Measurements from ENCODE around the gene MLLT3. TPM values are rescaled to one million over a fixed set of nuclear protein-coding genes. Genes with fewer than 3 reads are reported as not detected.
A peak's percentile ranks its signal among the peaks of the same experiment; 100 is the strongest.

MLLT3 gene
- total and polyA plus RNA-seq, 2 of the 13 experiments (the other 11 are each of a cell fraction or from before 2014, with no cell fraction given), result 12.3 to 12.6 TPM

GRCh38 chr9:20623021-20623747 is 885 bp upstream of the MLLT3 start (continued):
- TF ChIP-seq, protein P1, sequence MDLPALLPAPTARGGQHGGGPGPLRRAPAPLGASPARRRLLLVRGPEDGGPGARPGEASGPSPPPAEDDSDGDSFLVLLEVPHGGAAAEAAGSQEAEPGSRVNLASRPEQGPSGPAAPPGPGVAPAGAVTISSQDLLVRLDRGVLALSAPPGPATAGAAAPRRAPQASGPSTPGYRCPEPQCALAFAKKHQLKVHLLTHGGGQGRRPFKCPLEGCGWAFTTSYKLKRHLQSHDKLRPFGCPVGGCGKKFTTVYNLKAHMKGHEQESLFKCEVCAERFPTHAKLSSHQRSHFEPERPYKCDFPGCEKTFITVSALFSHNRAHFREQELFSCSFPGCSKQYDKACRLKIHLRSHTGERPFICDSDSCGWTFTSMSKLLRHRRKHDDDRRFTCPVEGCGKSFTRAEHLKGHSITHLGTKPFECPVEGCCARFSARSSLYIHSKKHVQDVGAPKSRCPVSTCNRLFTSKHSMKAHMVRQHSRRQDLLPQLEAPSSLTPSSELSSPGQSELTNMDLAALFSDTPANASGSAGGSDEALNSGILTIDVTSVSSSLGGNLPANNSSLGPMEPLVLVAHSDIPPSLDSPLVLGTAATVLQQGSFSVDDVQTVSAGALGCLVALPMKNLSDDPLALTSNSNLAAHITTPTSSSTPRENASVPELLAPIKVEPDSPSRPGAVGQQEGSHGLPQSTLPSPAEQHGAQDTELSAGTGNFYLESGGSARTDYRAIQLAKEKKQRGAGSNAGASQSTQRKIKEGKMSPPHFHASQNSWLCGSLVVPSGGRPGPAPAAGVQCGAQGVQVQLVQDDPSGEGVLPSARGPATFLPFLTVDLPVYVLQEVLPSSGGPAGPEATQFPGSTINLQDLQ (CRISPR knock-in tag; IDR thresholded peaks at IDR 0.05), result no peak
- TF ChIP-seq ZBTB20 (CRISPR knock-in tag; IDR thresholded peaks at IDR 0.05; ENCODE audit: borderline replicate concordance, low read depth), result no peak
- no peak for TF ChIP-seq ZMYM2 (CRISPR knock-in tag; IDR thresholded peaks at IDR 0.05)

- intact Hi-C loops (cut with micrococcal nuclease; ENCODE audit: unreplicated experiment), result loop anchor here (2.0 to 5.0 kb wide), 5 partner anchors 69 to 694 kb away; no protein-coding TSS in a partner anchor
- ChIA-PET POLR2A (interaction anchor here (0.8 to 2.4 kb wide), 7 partner anchors 10 to 320 kb away, joined by 3 to 30 read pairs (median 6); partner anchors contain the start of gene FOCAD), CTCF (ENCODE audit: low intra/inter-chr PET ratio, low total read pairs) (no interaction called here)
- H3K79me2 ChIP-seq (ENCODE audit: insufficient read depth, low read length), result peaks cover 10% of the 10 kb centered on the region
- in situ Hi-C loops (cut with HindIII; ENCODE audit: extremely low pct_ligation_motif_present, low pct_unique_long_range_greater_than_20kb), result loop anchor here (5.0 to 25.0 kb wide), 4 partner anchors 57 to 491 kb away; no protein-coding TSS in a partner anchor
- H3K9me3 ChIP-seq (ENCODE audit: low read length), result no peaks in the 10 kb centered on the region
- peak overlapping the region; percentile 97 for H3K4me2 ChIP-seq (ENCODE audit: low read depth, low read length)
- FAIRE-seq (no peak), ATAC-seq (peak; percentile 60), DNase-seq (ENCODE audit: low spot score) (peak; percentile 20)
- no peak overlapping the region for H2AFZ ChIP-seq (ENCODE audit: low read length)
- WGBS (ENCODE audit: low lambda C conversion rate), result 0% methylated on average over 20 of the region's 82 CpGs
- peaks cover 0 to 24% of the 10 kb centered on the region in 2 experiments; a peak in 2 of 5 replicates for H3K27me3 ChIP-seq (ENCODE audit: control insufficient read depth in 1 of 2, insufficient read depth in 2 of 2, low read length in 2 of 2)
- H4K20me1 ChIP-seq (ENCODE audit: insufficient read depth, low read length), result no peaks in the 10 kb centered on the region
- TSS peak; percentile 12 for BruUV-seq (replicated peaks)
- peak overlapping the region; percentile 81 to 88 (median 85) for H3K4me3 ChIP-seq (replicated peaks in 1 of 3; ENCODE audit: insufficient read depth in 1 of 3, low read depth in 2 of 3, low read length in 3 of 3)
- peaks cover 26% of the 10 kb centered on the region for H3K4me1 ChIP-seq (ENCODE audit: insufficient read depth, low read length)
- peak overlapping the region; percentile 60 for H3K27ac ChIP-seq (ENCODE audit: extremely low read length, insufficient read depth, low read length)
- peak overlapping the region; percentile 66 for H3K9ac ChIP-seq (ENCODE audit: insufficient read depth, low read depth, low read length)
- no peaks in the 10 kb centered on the region for H3K36me3 ChIP-seq (replicated peaks in 1 of 2; ENCODE audit: control insufficient read depth in 1 of 2, insufficient read depth in 2 of 2, low read length in 2 of 2)
- TF ChIP-seq ZNF430 (CRISPR knock-in tag; IDR thresholded peaks at IDR 0.05) (no peak; the same call in 1 of the 2 replicates), ZNF790 (CRISPR knock-in tag; IDR thresholded peaks at IDR 0.05; ENCODE audit: borderline replicate concordance) (0 out of 2 replicates have a peak, but pooled peaks have one; percentile 50), TBP (CRISPR knock-in tag; IDR thresholded peaks at IDR 0.05) (no peak), IRX3 (CRISPR knock-in tag; IDR thresholded peaks at IDR 0.05; ENCODE audit: borderline replicate concordance, low read depth) (no peak), PCBP1 (IDR thresholded peaks at IDR 0.05; ENCODE audit: borderline replicate concordance, low read depth, low read length) (peak; percentile 85; the same call in 1 of the 2 replicates), ZNF431 (CRISPR knock-in tag; IDR thresholded peaks at IDR 0.05; ENCODE audit: borderline replicate concordance, low read depth) (0 out of 2 replicates have a peak, but pooled peaks have one; percentile 14), REL (CRISPR knock-in tag; conservative IDR thresholded peaks at IDR 0.05) (0 out of 2 replicates have a peak, but pooled peaks have one; percentile 26), KDM3A (CRISPR knock-in tag; IDR thresholded peaks at IDR 0.05; ENCODE audit: low read depth) (0 out of 2 replicates have a peak, but pooled peaks have one; percentile 8), AGO2 (optimal IDR thresholded peaks at IDR 0.05; ENCODE audit: low read depth, low read length) (peak; percentile 47)
- TF ChIP-seq, protein P2, sequence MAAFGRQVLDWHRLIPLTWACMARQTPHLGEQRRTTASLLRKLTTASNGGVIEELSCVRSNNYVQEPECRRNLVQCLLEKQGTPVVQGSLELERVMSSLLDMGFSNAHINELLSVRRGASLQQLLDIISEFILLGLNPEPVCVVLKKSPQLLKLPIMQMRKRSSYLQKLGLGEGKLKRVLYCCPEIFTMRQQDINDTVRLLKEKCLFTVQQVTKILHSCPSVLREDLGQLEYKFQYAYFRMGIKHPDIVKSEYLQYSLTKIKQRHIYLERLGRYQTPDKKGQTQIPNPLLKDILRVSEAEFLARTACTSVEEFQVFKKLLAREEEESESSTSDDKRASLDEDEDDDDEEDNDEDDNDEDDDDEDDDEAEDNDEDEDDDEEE (CRISPR knock-in tag; IDR thresholded peaks at IDR 0.05), result peak; percentile 45; the same call in 1 of the 2 replicates
- TF ChIP-seq, protein P3, sequence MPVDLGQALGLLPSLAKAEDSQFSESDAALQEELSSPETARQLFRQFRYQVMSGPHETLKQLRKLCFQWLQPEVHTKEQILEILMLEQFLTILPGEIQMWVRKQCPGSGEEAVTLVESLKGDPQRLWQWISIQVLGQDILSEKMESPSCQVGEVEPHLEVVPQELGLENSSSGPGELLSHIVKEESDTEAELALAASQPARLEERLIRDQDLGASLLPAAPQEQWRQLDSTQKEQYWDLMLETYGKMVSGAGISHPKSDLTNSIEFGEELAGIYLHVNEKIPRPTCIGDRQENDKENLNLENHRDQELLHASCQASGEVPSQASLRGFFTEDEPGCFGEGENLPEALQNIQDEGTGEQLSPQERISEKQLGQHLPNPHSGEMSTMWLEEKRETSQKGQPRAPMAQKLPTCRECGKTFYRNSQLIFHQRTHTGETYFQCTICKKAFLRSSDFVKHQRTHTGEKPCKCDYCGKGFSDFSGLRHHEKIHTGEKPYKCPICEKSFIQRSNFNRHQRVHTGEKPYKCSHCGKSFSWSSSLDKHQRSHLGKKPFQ (CRISPR knock-in tag; IDR thresholded peaks at IDR 0.05; ENCODE audit: insufficient replicate concordance), result no peak
Measured at GRCh38 chr9:20621471-20622329, 599 bp downstream of the MLLT3 start.

Data from HepG2 (cell line).